CD4-positive, alpha-beta T cell (primary cell): ENCODE results near the gene FAM83B. TPM values are rescaled to one million over a fixed set of nuclear protein-coding genes. Genes with fewer than 3 reads are reported as not detected.

ENCODE experiments used
- ATAC-seq: fragments of 200-7000 bp; cut with Tn5 transposase; one replicate; pipeline ENCODE4 v1.10.0; 2022; ENCODE audit warnings: mild to moderate bottlenecking; ENCODE audit not compliant: poor library complexity
- CTCF ChIA-PET: fragments of 350-600 bp; sonication (Branson Sonifier 250); formaldehyde crosslinking; loops from one replicate; lab custom pipeline; 2021; ENCODE audit warnings: antibody characterized with exemption, inconsistent platforms; lab: Charles Lee
- POLR2A ChIA-PET: fragments of 350-600 bp; sonication (Branson Sonifier 250); formaldehyde crosslinking; loops from one replicate; lab custom pipeline; 2021; ENCODE audit warnings: antibody characterized with exemption, inconsistent platforms; lab: Charles Lee
- DNase-seq, 14 experiments: peaks; one replicate each; pipeline ENCODE4 v3.0.0-alpha.2; 2013 to 2020; ENCODE audit warnings: mixed read lengths in 2 of 14
- H3K27ac ChIP-seq, 2 donors: one replicate each; pipeline versions ENCODE4 v1.5.1 to v1.7.0; 2013; ENCODE audit warnings: low read length in 2 of 2, low read depth in 1 of 2, mild to moderate bottlenecking in 1 of 2
- H3K27me3 ChIP-seq, 2 experiments: 1 replicate in 1 of 2; 2 replicates in 1 of 2; pipeline versions ENCODE4 v1.6.1 to v1.7.0; 2013; ENCODE audit warnings: low read length in 2 of 2, control low read depth in 1 of 2, mild to moderate bottlenecking in 1 of 2, moderate library complexity in 1 of 2; ENCODE audit not compliant: insufficient read depth in 2 of 2, control insufficient read depth in 1 of 2
- H3K36me3 ChIP-seq: one replicate; pipeline ENCODE4 v1.6.1; 2013; ENCODE audit warnings: low read length, control low read depth; ENCODE audit not compliant: insufficient read depth
- H3K4me1 ChIP-seq: one replicate; pipeline ENCODE4 v1.6.1; 2013; ENCODE audit warnings: low read length, control low read depth; ENCODE audit not compliant: insufficient read depth
- H3K4me3 ChIP-seq: one replicate; pipeline ENCODE4 v1.5.1; 2013; ENCODE audit warnings: mild to moderate bottlenecking, low read length, moderate library complexity
- H3K9me3 ChIP-seq, 2 experiments: 1 replicate in 1 of 2; 2 replicates in 1 of 2; pipeline versions ENCODE4 v1.6.1 to v1.7.0; 2013; ENCODE audit warnings: low read length in 2 of 2, mild to moderate bottlenecking in 2 of 2, control low read depth in 1 of 2, moderate library complexity in 1 of 2; ENCODE audit not compliant: control insufficient read depth in 1 of 2, insufficient read depth in 1 of 2
- H3K27ac Mint-ChIP-seq: one replicate; pipeline ENCODE4 v1.8.0; 2020; ENCODE audit warnings: mixed read lengths
- H3K27me3 Mint-ChIP-seq: one replicate; pipeline ENCODE4 v1.8.0; 2021; ENCODE audit warnings: mixed read lengths
- H3K36me3 Mint-ChIP-seq: one replicate; pipeline ENCODE4 v1.8.0; 2021; ENCODE audit warnings: low read depth, mixed read lengths
- H3K4me1 Mint-ChIP-seq: one replicate; pipeline ENCODE4 v1.8.0; 2021; ENCODE audit warnings: low read depth, mixed read lengths
- H3K4me3 Mint-ChIP-seq: one replicate; pipeline ENCODE4 v1.8.0; 2020; ENCODE audit warnings: mild to moderate bottlenecking, mixed read lengths
- H3K9me3 Mint-ChIP-seq: one replicate; pipeline ENCODE4 v1.8.0; 2020; ENCODE audit warnings: mixed read lengths
- CTCF ChIP-seq: fragments of 200-600 bp; IDR thresholded peaks from one replicate; pipeline ENCODE4 v1.8.0; 2022; ENCODE audit warnings: antibody characterized with exemption, mild to moderate bottlenecking
- intact Hi-C, 2 experiments: fragments of 100-400 bp; cut with DNase I in 1 of 2; cut with micrococcal nuclease in 1 of 2; formaldehyde crosslinking; loops; one replicate each; pipeline versions ENCODE4 v1.15.1 to v1.9.0; 2023 to 2025; cut with DNase I, micrococcal nuclease
- total RNA-seq, 174 experiments: library from RNA in 2 of 174; stranded (reverse) in 2 of 174; gene quantifications; one replicate each; pipeline ENCODE4 v1.2.3 and lab custom pipeline; 2021 to 2026

The FAM83B gene
- total RNA-seq, 2 experiments from 2014 or later, result not detected

GRCh38 chr6:54873599-54873998 lies 27.0 kb downstream of the FAM83B start:
- DNase-seq (no peak), ATAC-seq (no peak)
- Mint-ChIP-seq H3K27me3 (no peaks in the 10 kb centered on the region), H3K27ac (no peak overlapping the region), H3K4me1 (no peaks in the 10 kb centered on the region), H3K9me3 (no peaks in the 10 kb centered on the region), H3K4me3 (no peak overlapping the region), H3K36me3 (no peaks in the 10 kb centered on the region)
- no peak overlapping the region for H3K27ac ChIP-seq
- TF ChIP-seq CTCF, result no peak
- intact Hi-C loops, result no loop called here
- H3K4me1 ChIP-seq, result no peaks in the 10 kb centered on the region
- CTCF ChIA-PET, result no interaction called here
- no peak overlapping the region for H3K4me3 ChIP-seq
- H3K27me3 ChIP-seq, result no peaks in the 10 kb centered on the region
- POLR2A ChIA-PET, result no interaction called here
- H3K9me3 ChIP-seq, result no peaks in the 10 kb centered on the region
- H3K36me3 ChIP-seq, result no peaks in the 10 kb centered on the region

GRCh38 chr6:54874349-54875048 lies 27.9 kb downstream of the FAM83B start:
- no peaks in the 10 kb centered on the region for H3K27me3 Mint-ChIP-seq
- ATAC-seq (no peak), DNase-seq (no peak)
- no peaks in the 10 kb centered on the region for H3K9me3 Mint-ChIP-seq
- Histone ChIP-seq H3K36me3 (no peaks in the 10 kb centered on the region), H3K4me1 (no peaks in the 10 kb centered on the region), H3K27ac (no peak overlapping the region), H3K4me3 (no peak overlapping the region), H3K9me3 (no peaks in the 10 kb centered on the region), H3K27me3 (no peaks in the 10 kb centered on the region)
- no peak for TF ChIP-seq CTCF
- no peaks in the 10 kb centered on the region for H3K36me3 Mint-ChIP-seq
- no peak overlapping the region for H3K4me3 Mint-ChIP-seq
- H3K27ac Mint-ChIP-seq, result no peak overlapping the region
- ChIA-PET POLR2A (no interaction called here), CTCF (no interaction called here)
- no peaks in the 10 kb centered on the region for H3K4me1 Mint-ChIP-seq
- intact Hi-C loops, result no loop called here

- ATAC-seq (no peak), DNase-seq (no peak)
- Mint-ChIP-seq H3K4me3 (no peak overlapping the region), H3K27me3 (no peaks in the 10 kb centered on the region), H3K4me1 (no peaks in the 10 kb centered on the region), H3K9me3 (no peaks in the 10 kb centered on the region), H3K36me3 (no peaks in the 10 kb centered on the region), H3K27ac (no peak overlapping the region)
- ChIA-PET POLR2A (no interaction called here), CTCF (no interaction called here)
- Histone ChIP-seq H3K27me3 (no peaks in the 10 kb centered on the region), H3K9me3 (no peaks in the 10 kb centered on the region), H3K27ac (no peak overlapping the region), H3K4me3 (no peak overlapping the region), H3K36me3 (no peaks in the 10 kb centered on the region), H3K4me1 (no peaks in the 10 kb centered on the region)
- no peak for TF ChIP-seq CTCF
- intact Hi-C loops, result no loop called here
These were observed 29.0 kb downstream of the FAM83B start for GRCh38 chr6:54875539-54875938.
